COLO668 (cell line): ENCODE results near the gene COA3.

Experiments
- DNase-seq: peaks from one replicate; lab custom pipeline; 2025; ENCODE audit not compliant: unreplicated experiment; lab: John Stamatoyannopoulos, UW

COA3 gene

GRCh38 chr17:42798383-42799380 is at the start of gene COA3, which contains the start of gene CNTD1:
TSS of gene COA3 (minus strand) at chr17:42798704. CDS start at chr17:42798681, 23 bp downstream.
TSS of gene CNTD1 (plus strand) at chr17:42798861. CDS start at chr17:42799068, 207 bp downstream.
- peak; percentile 83 for DNase-seq

GRCh38 chr17:42848093-42848492 is 49.6 kb upstream of the COA3 start:
- no peak for DNase-seq

- no peak for DNase-seq
Observed at GRCh38 chr17:42846594-42847280, 48.2 kb upstream of the COA3 start.

- no peak for DNase-seq
Observed at GRCh38 chr17:42845918-42846593, 47.6 kb upstream of the COA3 start.

GRCh38 chr17:42845556-42845917 is 47.0 kb upstream of the COA3 start:
- DNase-seq: no peak

- DNase-seq: no peak
Observed at GRCh38 chr17:42844761-42845555, 46.5 kb upstream of the COA3 start.

- no peak for DNase-seq
Observed at GRCh38 chr17:42844271-42844670, 45.8 kb upstream of the COA3 start, which contains the start of gene AOC2. TSS of gene AOC2 (plus strand) at chr17:42844580. CDS start at chr17:42844627, 47 bp downstream.

GRCh38 chr17:42843358-42843934 is 44.9 kb upstream of the COA3 start:
- peak; percentile 1 for DNase-seq

- DNase-seq: no peak
Observed at GRCh38 chr17:42841975-42842685, 43.6 kb upstream of the COA3 start.

- DNase-seq: no peak
Observed at GRCh38 chr17:42835732-42836131, 37.2 kb upstream of the COA3 start.

- DNase-seq: no peak
Observed at GRCh38 chr17:42833767-42834422, 35.4 kb upstream of the COA3 start.

GRCh38 chr17:42832934-42833766 is 34.6 kb upstream of the COA3 start, which contains the start of gene PSME3:
TSS of gene PSME3 (plus strand) at chr17:42833397. CDS start at chr17:42833632, 235 bp downstream.
- DNase-seq: peak; percentile 83

- DNase-seq: no peak
Observed at GRCh38 chr17:42832213-42832933, 33.9 kb upstream of the COA3 start.

- DNase-seq: no peak
Observed at GRCh38 chr17:42830971-42831370, 32.5 kb upstream of the COA3 start.

- no peak for DNase-seq
Observed at GRCh38 chr17:42827472-42827871, 29.0 kb upstream of the COA3 start.

GRCh38 chr17:42821176-42821575 is 22.7 kb upstream of the COA3 start:
- DNase-seq: no peak

- DNase-seq: peak; percentile 68
Observed at GRCh38 chr17:42819939-42820535, 21.5 kb upstream of the COA3 start.
